HG02870 (cell line): ENCODE measurements around the gene ITGA2.
"Not testable (repeated sequence)": the region's sequence is repeated elsewhere in the genome, so short reads cannot be mapped to it uniquely, and the experiment has no call there.

ENCODE experiments used
- ATAC-seq: cut with Tn5 transposase; IDR thresholded peaks from one replicate; pipeline ENCODE4 v1.9.1; 2021; ENCODE audit warnings: mild to moderate bottlenecking, moderate library complexity; ENCODE audit not compliant: unreplicated experiment

ITGA2 gene

GRCh38 chr5:52989025-52989780 lies at the start of gene ITGA2:
TSS of gene ITGA2 (plus strand) at chr5:52989352. CDS start at chr5:52989469, 117 bp downstream.
- no peak for ATAC-seq

DNA sequence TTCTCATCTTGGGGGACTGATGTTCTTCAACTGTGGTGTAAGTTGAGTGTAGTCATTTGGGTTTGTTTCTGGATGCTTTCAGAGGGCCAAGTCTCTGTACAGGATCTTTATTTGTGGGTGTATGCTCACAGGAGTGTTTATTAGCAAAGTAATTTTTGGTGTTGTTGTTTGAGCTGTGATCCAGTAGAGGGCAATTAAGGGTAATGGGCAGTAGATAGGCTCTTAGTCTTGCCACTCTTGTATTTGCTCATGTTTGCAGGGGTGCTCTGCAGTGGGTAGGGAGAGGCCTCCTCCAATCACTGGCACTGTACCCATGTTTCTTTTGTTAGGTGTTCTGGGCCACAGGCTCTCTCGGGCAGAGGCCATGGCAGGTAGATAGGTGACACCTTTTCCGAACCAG lies 45.9 kb upstream of the ITGA2 start:
- ATAC-seq = no peak

DNA sequence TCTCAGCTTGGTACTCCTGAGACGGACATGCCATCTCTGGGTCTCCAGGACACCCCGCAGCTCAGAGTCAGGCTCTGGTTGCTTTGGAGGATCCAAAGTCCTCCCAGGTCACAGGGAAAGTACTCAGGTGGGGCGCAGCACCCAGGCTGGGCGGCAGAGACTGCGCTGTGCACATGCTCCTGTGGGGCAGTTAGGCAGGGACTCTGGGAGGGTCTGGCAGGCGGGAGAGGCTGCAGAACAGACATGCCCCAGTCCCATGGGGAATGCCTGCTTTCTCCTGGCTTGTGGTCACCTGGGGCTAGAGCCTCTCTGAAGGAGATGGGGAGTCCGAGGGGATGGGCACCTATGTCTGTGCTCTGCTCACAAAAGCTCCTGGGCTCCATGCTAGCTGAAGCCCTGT lies 45.3 kb upstream of the ITGA2 start:
- no peak for ATAC-seq

DNA sequence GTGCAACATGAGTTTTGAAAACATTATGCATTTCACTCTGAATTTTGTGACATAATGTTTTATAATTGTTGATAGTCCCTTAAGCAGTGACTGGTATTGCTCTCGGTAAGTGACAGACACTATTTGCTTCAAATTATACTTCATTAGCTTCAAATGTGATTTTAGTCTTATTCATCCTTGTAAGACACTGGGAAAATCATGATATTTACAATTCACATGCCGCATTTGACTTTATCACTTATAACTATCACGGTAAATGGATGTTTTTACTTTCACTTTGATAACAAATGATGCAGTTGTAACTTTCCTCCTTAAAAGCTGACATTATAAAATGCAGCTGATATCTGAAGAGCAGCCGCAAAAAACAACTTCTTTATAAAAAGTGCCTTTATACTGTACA lies 44.1 kb upstream of the ITGA2 start:
- no peak for ATAC-seq

DNA sequence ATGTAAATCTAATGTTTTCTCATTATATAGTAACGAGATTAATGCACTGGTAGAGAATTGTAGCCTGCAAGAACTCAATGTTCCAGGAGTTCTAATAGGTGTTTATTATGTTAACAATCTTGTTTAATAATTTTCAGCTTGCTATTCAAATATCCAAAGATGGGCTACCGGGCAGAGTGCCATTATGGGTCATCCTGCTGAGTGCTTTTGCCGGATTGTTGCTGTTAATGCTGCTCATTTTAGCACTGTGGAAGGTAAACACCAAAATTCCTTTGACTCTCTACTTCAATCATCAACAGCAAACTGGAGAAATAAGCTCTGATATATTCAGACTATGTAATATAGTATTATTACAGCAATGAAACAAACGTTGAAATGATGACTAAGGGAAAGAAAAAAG lies 41.9 kb upstream of the ITGA2 start:
- no peak for ATAC-seq

GRCh38 chr5:52947851-52948250 lies 41.3 kb upstream of the ITGA2 start:
- ATAC-seq = no peak

GRCh38 chr5:52948418-52949076 lies 40.6 kb upstream of the ITGA2 start:
- ATAC-seq = peak; percentile 99

DNA sequence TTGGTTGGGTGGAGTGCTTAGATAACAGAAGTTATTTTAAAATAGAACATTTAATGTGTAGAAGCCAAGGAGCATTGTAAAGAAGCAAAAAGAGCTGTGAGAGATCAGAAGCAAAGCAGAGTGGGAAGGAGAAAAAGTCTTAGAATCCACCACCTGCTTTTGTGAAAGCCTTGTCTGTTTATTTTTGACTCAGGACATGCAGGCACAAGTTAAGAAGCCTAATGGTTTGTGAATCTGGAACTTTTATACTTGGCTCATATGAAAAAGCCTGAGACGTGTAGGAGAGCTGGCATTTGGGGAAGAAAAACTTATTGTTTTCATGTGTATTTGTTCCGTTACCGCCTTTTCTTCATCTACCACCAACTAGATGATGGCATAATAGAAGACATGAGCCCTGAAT lies 38.5 kb upstream of the ITGA2 start:
- no peak for ATAC-seq

DNA sequence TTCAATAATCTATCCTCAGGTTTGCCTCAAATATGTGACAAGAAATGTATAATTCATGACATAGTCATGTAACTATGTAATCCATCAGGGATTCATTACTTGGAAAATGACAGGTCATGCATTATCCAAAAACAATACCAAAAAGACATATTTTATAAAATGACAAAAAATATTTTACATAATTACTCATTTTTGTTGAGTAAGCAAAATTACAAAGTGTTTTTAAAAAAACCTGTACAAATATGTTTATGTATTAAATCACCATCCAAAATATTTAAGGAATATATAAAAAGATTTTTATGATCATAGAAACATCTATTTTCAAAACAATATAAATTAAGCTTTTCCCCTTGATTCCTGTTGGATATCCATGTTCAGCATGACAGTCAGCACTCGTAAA lies 36.7 kb upstream of the ITGA2 start:
- ATAC-seq = no peak

- no peak for ATAC-seq
These were observed 33.1 kb upstream of the ITGA2 start for GRCh38 chr5:52956014-52956413.

GRCh38 chr5:52956915-52957747 lies 32.0 kb upstream of the ITGA2 start:
- no peak for ATAC-seq

DNA sequence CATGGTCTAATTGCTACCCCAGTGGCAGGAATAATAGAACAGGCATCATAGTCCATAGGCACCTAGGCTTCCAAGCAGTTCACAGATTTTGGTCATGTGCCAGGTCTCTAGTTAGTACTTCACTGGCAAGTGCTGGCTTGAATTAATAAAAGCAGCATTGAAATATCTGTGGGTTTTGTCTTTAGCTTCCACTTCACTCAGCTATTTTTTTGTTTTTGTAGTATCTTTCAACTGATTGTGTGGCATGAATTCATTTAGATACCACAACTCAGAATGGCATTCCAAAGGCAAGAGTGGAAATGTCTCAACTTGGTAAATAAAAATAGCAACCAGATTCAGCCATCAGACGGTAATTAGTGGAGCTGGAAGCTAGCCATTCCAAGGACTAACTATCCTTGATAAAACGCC lies 27.9 kb upstream of the ITGA2 start:
- no peak for ATAC-seq

- ATAC-seq = no peak
These were observed 25.5 kb upstream of the ITGA2 start for GRCh38 chr5:52963636-52964035.

DNA sequence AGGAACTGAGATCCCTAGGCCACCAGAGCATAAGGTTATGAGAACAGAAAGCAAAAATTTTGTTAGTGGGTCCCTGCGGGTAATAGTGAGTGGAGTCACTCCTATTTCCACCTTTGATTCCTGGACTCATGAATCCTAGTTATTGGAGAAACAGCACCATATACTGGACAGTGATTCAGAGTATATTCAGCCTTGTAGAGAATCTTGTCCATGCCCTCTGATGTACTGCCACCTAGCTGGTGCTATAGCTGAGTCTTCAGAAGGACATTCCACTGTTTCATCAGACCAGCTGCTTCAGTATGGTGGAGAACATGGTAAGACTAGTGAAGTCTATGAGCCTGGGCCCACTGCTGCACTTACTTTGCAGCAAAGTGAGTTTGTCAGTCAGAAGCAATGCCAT lies 25.0 kb upstream of the ITGA2 start:
- no peak for ATAC-seq

DNA sequence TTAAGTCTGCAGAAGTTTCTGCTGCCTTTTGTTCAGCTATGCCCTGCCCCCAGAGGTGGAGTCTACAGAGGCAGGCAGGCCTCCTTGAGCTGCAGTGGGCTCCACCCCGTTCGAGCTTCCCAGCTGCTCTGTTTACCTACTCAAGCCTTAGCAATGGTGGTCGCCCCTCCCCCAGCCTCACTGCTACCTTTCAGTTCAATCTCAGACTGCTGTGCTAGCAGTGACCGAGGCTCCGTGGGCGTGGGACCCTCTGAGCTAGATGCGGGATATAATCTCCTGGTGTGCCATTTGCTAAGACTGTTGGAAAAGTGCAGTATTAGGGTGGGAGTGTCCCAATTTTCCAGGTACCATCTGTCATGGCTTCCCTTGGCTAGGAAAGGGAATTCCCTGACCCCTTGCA lies 13.0 kb upstream of the ITGA2 start:
- ATAC-seq = not testable (repeated sequence)

DNA sequence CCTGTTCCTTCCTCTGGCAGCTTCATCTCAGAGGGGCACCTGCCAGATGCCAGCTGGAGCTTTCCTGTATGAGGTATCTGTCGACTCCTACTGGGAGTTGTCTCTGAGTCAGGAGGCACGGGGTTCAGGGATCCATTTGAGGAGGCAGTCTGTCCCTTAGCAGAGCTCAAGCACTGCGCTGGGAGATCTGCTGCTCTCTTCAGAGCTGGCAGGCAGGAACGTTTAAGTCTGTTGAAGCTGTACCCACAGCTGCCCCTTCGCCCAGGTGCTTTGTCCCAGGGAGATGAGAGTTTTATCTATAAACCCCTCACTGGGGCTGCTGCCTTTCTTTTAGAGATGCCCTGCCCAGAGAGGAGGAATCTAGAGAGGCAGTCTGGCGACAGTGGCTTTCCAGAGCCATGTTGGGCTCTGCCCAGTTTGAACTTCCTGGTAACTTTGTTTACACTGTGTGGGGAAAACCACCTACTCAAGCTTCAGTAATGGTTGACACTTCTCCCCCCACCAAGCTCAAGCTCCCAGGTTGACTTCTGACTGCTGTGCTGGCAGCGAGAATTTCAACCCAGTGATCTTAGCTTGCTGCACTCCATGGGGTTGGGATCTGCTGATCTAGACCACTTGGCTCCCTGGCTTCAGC lies 11.8 kb upstream of the ITGA2 start:
- ATAC-seq = no peak

DNA sequence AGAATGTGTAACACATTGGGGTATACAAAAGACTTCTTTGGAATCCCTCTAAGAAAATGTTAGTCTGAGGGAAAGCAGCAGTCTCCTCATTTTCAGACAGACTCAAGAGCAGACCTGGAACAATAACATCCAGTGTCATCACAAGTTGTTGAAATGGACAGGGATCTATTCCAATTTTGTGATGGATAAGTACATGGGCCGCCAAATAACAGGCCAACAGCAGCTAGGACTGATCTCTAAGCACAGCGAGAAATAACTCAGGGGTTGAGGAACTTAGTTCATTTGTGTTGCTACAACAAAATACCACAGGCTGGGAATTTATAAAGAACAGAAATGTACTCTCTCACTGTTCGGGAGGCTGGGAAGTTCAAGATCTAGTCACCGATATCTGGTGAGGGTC lies 7.6 kb upstream of the ITGA2 start:
- no peak for ATAC-seq

DNA sequence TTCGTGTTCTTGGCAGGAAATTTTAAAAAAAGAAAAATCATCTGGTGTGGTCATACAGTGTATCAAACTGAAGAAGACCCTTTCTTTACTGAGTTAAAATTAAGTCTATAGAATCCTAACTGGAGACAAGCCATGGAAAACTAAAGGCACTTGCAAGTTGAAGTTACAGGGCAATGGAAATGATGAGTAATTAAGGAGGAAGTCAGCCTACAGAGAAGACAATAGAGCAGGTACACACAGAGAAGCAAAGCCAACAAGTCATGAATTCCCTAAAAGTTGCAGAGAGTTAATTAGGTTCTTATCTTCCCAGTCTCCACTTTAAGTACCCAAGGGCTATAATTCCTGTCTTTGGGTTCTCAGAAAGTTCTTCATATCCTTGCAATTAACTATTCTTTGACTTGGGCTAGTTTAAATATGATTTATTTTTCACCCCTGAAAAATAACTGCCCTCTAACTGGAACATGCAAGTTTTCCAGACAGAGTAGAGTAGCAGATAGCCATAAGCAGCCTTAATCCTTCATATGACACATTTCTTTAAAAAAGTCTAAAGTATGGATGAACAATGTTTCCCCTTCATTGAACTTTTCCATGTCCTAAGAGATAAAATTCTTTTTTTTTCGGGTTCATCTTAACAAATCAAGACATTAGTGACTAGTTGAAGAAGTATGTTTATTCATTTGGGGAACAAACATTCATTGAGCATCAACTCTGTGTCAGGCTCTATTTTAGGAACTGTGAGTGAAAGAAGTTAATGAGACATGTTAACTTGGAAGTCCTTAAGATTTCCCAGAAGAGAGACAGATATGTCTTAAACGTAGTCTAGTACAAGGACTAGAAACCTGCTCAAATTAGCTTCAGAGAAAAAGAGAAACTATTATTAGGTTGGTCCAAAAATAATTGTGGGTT lies 5.2 kb upstream of the ITGA2 start:
- no peak for ATAC-seq

- ATAC-seq = no peak
These were observed 3.8 kb upstream of the ITGA2 start for GRCh38 chr5:52985306-52985705.

DNA sequence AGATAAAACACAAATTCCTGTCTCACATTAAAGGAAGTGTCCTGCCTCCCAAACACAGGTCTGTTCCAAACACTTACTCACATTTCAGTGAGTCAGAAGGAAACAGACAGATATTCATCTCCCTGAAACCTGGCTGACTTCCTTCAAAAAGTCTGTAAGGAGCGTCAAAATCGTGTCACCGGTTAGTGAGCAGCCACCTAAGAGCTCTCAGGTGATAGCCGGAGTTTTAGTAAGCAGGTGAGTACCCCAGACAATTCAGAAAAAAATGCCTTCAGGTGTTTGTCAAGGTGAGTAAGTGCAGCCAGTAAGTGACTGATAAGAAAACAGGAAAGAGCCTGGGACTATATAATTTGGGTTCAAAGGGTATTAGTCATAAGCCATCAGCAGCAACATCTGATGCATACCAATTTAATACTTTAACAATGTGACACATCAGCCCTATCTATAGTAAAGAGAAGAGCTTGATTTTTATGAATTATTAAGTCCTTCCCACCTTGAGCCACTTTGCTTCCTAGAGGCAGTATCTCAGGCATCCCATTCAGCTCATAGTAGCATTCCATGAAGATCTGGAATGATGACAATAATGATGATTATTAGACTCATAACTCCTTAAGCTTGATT lies 1.3 kb upstream of the ITGA2 start:
- no peak for ATAC-seq
